Measurements from ENCODE around the gene NLGN4Y. TPM values are rescaled to one million over a fixed set of nuclear protein-coding genes. Genes with fewer than 3 reads are reported as not detected.

NLGN4Y gene
- total RNA-seq, 1 donor, result 0.86 TPM

DNA sequence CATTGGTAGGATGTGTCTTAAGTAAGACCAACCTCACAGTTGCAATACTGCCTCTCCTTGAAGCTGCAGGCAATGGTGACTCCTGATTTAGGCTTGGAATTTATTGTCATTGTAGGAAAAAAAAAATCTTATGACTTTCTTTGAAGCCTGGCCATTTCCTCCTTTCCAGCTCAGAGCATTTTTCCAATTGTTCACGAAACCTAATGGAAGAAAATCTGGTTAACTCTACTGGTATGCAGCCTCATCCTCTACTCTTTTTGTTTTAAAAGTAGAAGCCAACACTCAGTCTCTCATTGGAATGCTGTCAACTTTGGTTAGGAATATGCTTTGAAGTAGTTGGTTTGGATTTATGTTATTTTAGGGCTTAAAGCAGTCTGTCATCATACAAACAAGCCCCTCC, 298.6 kb downstream of the NLGN4Y start:
- no peak for TF ChIP-seq CTCF (IDR thresholded peaks at IDR 0.05; ENCODE audit: insufficient read depth, low read depth, low read length)
- H3K4me3 ChIP-seq (ENCODE audit: low read depth, low read length), result no peak overlapping the region
- DNase-seq (ENCODE audit: low read depth), result no peak

DNA sequence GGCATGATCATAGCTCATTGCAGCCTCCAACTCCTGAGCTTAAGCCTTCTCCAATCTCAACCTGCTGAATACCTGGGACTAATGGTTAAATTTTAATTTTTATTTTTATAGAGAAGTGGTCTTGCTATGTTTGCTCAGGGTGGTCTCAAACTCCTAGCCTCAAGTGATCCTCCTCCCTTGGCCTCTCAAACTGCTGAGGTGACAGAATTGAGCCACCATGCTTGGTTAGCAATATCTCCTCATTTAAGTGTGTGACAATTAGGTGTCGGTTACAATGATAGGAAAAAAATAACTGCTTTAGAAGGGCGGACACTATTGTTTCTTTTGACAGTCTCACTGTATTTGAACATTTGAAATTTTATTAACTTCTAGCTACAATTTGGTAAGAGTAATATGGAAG, 300.3 kb downstream of the NLGN4Y start:
- DNase-seq (ENCODE audit: low read depth), result no peak
- no peak for TF ChIP-seq CTCF (IDR thresholded peaks at IDR 0.05; ENCODE audit: insufficient read depth, low read depth, low read length)
- H3K4me3 ChIP-seq (ENCODE audit: low read depth, low read length), result no peak overlapping the region

GRCh38 chrY:14825728-14826127, 301.4 kb downstream of the NLGN4Y start:
- DNase-seq (ENCODE audit: low read depth), result no peak
- no peak overlapping the region for H3K4me3 ChIP-seq (ENCODE audit: low read depth, low read length)
- no peak for TF ChIP-seq CTCF (IDR thresholded peaks at IDR 0.05; ENCODE audit: insufficient read depth, low read depth, low read length)

DNA sequence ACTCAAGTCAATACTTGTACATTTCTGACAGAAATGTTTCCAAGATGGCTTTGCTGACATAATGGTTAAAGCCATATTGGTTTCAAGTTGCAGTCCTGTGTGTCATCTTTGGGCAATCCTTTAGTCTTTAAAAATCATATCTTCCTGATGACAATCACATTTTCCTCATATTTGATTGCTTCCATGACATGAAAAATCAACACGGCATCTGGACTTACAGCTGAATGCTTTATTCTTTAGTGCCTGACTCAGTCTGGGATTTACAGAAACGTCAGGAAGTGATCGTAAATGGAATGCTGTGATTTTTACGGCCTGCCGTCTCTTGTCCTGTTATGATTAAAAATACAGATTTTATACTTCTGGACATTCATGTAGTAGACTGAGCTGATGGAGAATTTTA, 304.2 kb downstream of the NLGN4Y start:
- H3K4me3 ChIP-seq (ENCODE audit: low read depth, low read length), result no peak overlapping the region
- no peak for TF ChIP-seq CTCF (IDR thresholded peaks at IDR 0.05; ENCODE audit: insufficient read depth, low read depth, low read length)
- no peak for DNase-seq (ENCODE audit: low read depth)

- DNase-seq (ENCODE audit: low read depth), result no peak
- H3K4me3 ChIP-seq (ENCODE audit: low read depth, low read length), result no peak overlapping the region
- no peak for TF ChIP-seq CTCF (IDR thresholded peaks at IDR 0.05; ENCODE audit: insufficient read depth, low read depth, low read length)
Measured at GRCh38 chrY:14829366-14829885, 305.1 kb downstream of the NLGN4Y start.

DNA sequence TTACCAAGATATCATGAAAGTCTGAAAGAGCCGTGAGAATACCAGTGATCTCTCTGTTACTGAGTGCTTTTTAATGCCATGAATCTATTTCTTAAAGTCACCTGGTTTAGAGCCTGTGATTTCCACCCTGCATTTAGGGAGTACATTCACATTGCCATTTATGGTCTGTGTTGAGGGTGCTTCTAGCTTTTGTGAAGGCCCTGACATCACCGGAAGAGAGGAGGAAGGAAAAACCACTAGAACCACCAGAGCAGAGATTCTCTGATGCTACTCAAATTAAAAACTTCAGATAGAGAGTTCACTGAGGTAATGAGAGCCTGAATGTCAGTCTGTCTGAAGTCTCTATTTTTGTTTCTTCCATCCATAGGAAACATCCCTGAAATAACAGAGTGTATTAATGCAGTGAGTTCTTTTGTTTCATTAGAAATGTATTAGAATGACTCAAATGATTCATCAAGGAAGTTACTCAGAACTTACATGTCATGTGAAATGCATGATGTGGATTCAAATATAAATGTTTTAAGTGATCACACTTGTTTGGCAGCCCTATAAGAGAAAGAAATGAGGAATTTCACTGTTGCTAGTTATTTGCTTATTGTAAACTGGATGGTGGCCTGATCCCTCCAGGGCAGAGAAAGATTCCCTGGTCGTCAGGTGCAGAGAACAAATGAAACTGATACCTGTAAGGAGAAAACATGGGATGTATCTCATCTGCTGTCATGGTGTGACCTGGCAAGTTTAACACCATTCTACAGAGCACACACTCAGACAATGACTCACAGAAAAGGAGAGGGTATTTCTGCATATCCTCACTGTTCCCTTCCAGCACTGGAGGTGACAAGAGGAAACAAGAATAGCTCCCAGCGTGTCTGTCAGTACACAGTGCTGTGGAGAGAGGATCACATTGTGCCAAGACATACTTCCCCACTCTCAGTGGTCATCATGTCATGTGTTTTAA, 310.1 kb downstream of the NLGN4Y start:
- DNase-seq (ENCODE audit: low read depth), result no peak
- TF ChIP-seq CTCF (IDR thresholded peaks at IDR 0.05; ENCODE audit: insufficient read depth, low read depth, low read length), result no peak
- no peak overlapping the region for H3K4me3 ChIP-seq (ENCODE audit: low read depth, low read length)

Measured in fibroblast of villous mesenchyme (primary cell).